HCT116 (cell line): ENCODE data around the gene COG5. TPM values are rescaled to one million over a fixed set of nuclear protein-coding genes. Genes with fewer than 3 reads are reported as not detected.

ENCODE experiments used
- ATAC-seq: fragments of 200-7000 bp; cut with Tn5 transposase; 2 replicates; pipeline ENCODE4 v1.9.1; 2020; ENCODE audit warnings: mild to moderate bottlenecking, moderate library complexity
- BruUV-seq: library from RNA; stranded (reverse); fragments of 400-500 nt; replicated peaks from 2 replicates; lab custom pipeline; 2021; lab: Mats Ljungman, UMichigan
- CTCF ChIA-PET: fragments of 300-600 bp; sonication (Branson Sonifier 250); formaldehyde crosslinking; loops from one replicate; lab custom pipeline; 2021; ENCODE audit warnings: antibody characterized with exemption; lab: Charles Lee
- POLR2A ChIA-PET: fragments of 300-600, 350-600 bp; sonication (Branson Sonifier 250); formaldehyde crosslinking; loops from one replicate; lab custom pipeline; 2021; ENCODE audit warnings: antibody characterized with exemption; lab: Charles Lee
- RAD21 ChIA-PET, 2 experiments: fragments of 300-600 bp; sonication (Branson Sonifier 250); formaldehyde crosslinking; loops; one replicate each; lab custom pipeline; 2023; ENCODE audit warnings: low total read pairs in 2 of 2; ENCODE audit not compliant: uncharacterized antibody in 2 of 2, unreplicated experiment in 2 of 2, low non-redundant PET in 1 of 2; lab: Charles Lee
- DNase-seq: peaks from one replicate; pipeline ENCODE4 v3.0.0-alpha.2; 2010; ENCODE audit warnings: low read depth, low spot score
- H2AFZ ChIP-seq: fragments of 200-600 bp; shearing (Covaris generic), sonication (generic); 2 replicates; pipeline ENCODE4 v1.6.1; 2017; ENCODE audit warnings: low read depth, mixed run types, mixed read lengths, antibody characterized with exemption, low read length; ENCODE audit not compliant: poor library complexity, severe bottlenecking
- H3K27ac ChIP-seq: 2 replicates; pipeline ENCODE4 v1.5.1; 2012; ENCODE audit warnings: low read depth, low read length
- H3K27me3 ChIP-seq: fragments of 200-600 bp; sonication (generic); 2 replicates; pipeline ENCODE4 v1.6.1; 2016; ENCODE audit warnings: mixed run types, low read length, mixed read lengths; ENCODE audit not compliant: insufficient read depth
- H3K36me3 ChIP-seq, 2 experiments: fragments of 200-500 bp in 1 of 2; fragments of 200-600 bp in 1 of 2; sonication (Bioruptor generic) in 1 of 2; sonication (generic) in 1 of 2; 2 replicates each; pipeline versions ENCODE4 v1.5.1 to v1.6.1; 2014 to 2016; ENCODE audit warnings: low read length in 2 of 2, inconsistent platforms in 1 of 2, mixed read lengths in 1 of 2, mixed run types in 1 of 2; ENCODE audit not compliant: insufficient read depth in 2 of 2, control insufficient read depth in 1 of 2
- H3K4me1 ChIP-seq, 2 experiments: fragments of 200-600 bp in 1 of 2; sonication (generic) in 1 of 2; 2 replicates each; pipeline versions ENCODE4 v1.5.1 to v1.6.1; 2012 to 2017; ENCODE audit warnings: low read length in 2 of 2, inconsistent platforms in 1 of 2, mild to moderate bottlenecking in 1 of 2, mixed read lengths in 1 of 2, mixed run types in 1 of 2, moderate library complexity in 1 of 2; ENCODE audit not compliant: insufficient read depth in 2 of 2, control insufficient read depth in 1 of 2
- H3K4me2 ChIP-seq: fragments of 200-600 bp; sonication (generic); 2 replicates; pipeline ENCODE4 v1.6.1; 2017; ENCODE audit warnings: mixed run types, low read length, mixed read lengths
- H3K4me3 ChIP-seq, 2 experiments: fragments of 200-600 bp in 1 of 2; sonication (generic) in 1 of 2; replicated peaks in 1 of 2; 2 replicates each; pipeline ENCODE4 v1.5.1; 2011 to 2016; ENCODE audit warnings: low read length in 2 of 2, control low read depth in 1 of 2, low read depth in 1 of 2, mild to moderate bottlenecking in 1 of 2, mixed read lengths in 1 of 2, mixed run types in 1 of 2
- H3K79me2 ChIP-seq: fragments of 200-600 bp; sonication (generic); 2 replicates; pipeline ENCODE4 v1.6.1; 2017; ENCODE audit warnings: mild to moderate bottlenecking, mixed run types, low read length, moderate library complexity, mixed read lengths; ENCODE audit not compliant: insufficient read depth
- H3K9ac ChIP-seq: fragments of 200-600 bp; sonication (generic); 2 replicates; pipeline ENCODE4 v1.6.1; 2016; ENCODE audit warnings: low read length, mixed read lengths
- H3K9me2 ChIP-seq: fragments of 200-600 bp; sonication (generic), shearing (Covaris generic); 2 replicates; pipeline ENCODE4 v1.6.1; 2017; ENCODE audit warnings: mixed run types, mild to moderate bottlenecking, moderate library complexity; ENCODE audit not compliant: insufficient read depth
- H3K9me3 ChIP-seq, 2 experiments: fragments of 200-500 bp in 1 of 2; fragments of 200-600 bp in 1 of 2; sonication (Bioruptor generic) in 1 of 2; sonication (generic) in 1 of 2; 2 replicates each; pipeline ENCODE4 v1.6.1; 2014 to 2017; ENCODE audit warnings: low read length in 2 of 2, mixed read lengths in 2 of 2, inconsistent platforms in 1 of 2, low read depth in 1 of 2, mild to moderate bottlenecking in 1 of 2, mixed run types in 1 of 2, moderate library complexity in 1 of 2; ENCODE audit not compliant: control insufficient read depth in 1 of 2, insufficient read depth in 1 of 2
- H4K20me1 ChIP-seq: fragments of 200-600 bp; sonication (generic), shearing (Covaris generic); 2 replicates; pipeline ENCODE4 v1.6.1; 2017; ENCODE audit warnings: mixed run types, mild to moderate bottlenecking, moderate library complexity; ENCODE audit not compliant: insufficient read depth
- CEBPB ChIP-seq: IDR thresholded peaks from 2 replicates; pipeline ENCODE4 v1.6.1; 2012; ENCODE audit warnings: low read depth
- EGR1 ChIP-seq: IDR thresholded peaks from 2 replicates; pipeline ENCODE4 v1.6.1; 2012; ENCODE audit warnings: low read depth
- ELF1 ChIP-seq: IDR thresholded peaks from 2 replicates; pipeline ENCODE4 v1.6.1; 2012; ENCODE audit warnings: low read depth, borderline replicate concordance
- EZH2 ChIP-seq: fragments of 200-600 bp; sonication (generic); IDR thresholded peaks from 2 replicates; pipeline ENCODE4 v1.6.1; 2017; ENCODE audit warnings: antibody characterized with exemption, mixed run types
- EZH2phosphoT487 ChIP-seq: fragments of 200-600 bp; IDR thresholded peaks from 2 replicates; pipeline ENCODE4 v1.6.1; 2018; ENCODE audit warnings: antibody characterized with exemption, borderline replicate concordance
- JUND ChIP-seq: IDR thresholded peaks from 2 replicates; pipeline ENCODE4 v1.6.1; 2012
- RAD21 ChIP-seq: IDR thresholded peaks from 2 replicates; pipeline ENCODE4 v1.6.1; 2012; ENCODE audit warnings: low read depth, mild to moderate bottlenecking
- REST ChIP-seq: IDR thresholded peaks from 2 replicates; pipeline ENCODE4 v1.6.1; 2012; ENCODE audit warnings: low read depth
- SRF ChIP-seq: IDR thresholded peaks from 2 replicates; pipeline ENCODE4 v1.6.1; 2012; ENCODE audit warnings: low read depth
- TCF7L2 ChIP-seq: IDR thresholded peaks from 2 replicates; pipeline ENCODE4 v1.7.0; 2011; ENCODE audit warnings: borderline replicate concordance, inconsistent platforms; ENCODE audit not compliant: insufficient read depth, insufficient read length; ENCODE audit errors: extremely low read depth
- YY1 ChIP-seq: IDR thresholded peaks from 2 replicates; pipeline ENCODE4 v1.6.1; 2011; ENCODE audit warnings: low read length, low read depth, moderate library complexity, mild to moderate bottlenecking; ENCODE audit not compliant: insufficient replicate concordance; ENCODE audit errors: extremely low read depth
- ZFX ChIP-seq: fragments of 450-650 bp; IDR thresholded peaks from 2 replicates; pipeline ENCODE4 v1.6.1; 2017
- ZNF274 ChIP-seq: fragments of 200-500 bp; sonication (Bioruptor generic); IDR thresholded peaks from 2 replicates; pipeline ENCODE4 v1.6.1; 2014; ENCODE audit warnings: mild to moderate bottlenecking, low read depth, low read length, inconsistent platforms
- intact Hi-C: fragments of 100-400 bp; cut with micrococcal nuclease; formaldehyde crosslinking; loops from 2 replicates; pipeline ENCODE4 v1.10.0; 2022
- total RNA-seq: library from RNA; stranded (reverse); gene quantifications from one replicate; pipeline ENCODE4 v1.2.1, GENCODE V29; 2021; ENCODE audit not compliant: unreplicated experiment

COG5 gene
- total RNA-seq, 1 experiment from 2014 or later = 30.7 TPM

GRCh38 chr7:107220356-107220755 is 343.4 kb downstream of the COG5 start:
- Histone ChIP-seq H3K4me2 (no peak overlapping the region), H3K79me2 (no peaks in the 10 kb centered on the region), H3K4me1 (no peaks in the 10 kb centered on the region), H3K36me3 (no peaks in the 10 kb centered on the region), H3K9ac (no peak overlapping the region), H3K27ac (no peak overlapping the region), H3K27me3 (no peaks in the 10 kb centered on the region), H3K9me3 (no peaks in the 10 kb centered on the region), H2AFZ (no peak overlapping the region), H3K4me3 (no peak overlapping the region), H4K20me1 (no peaks in the 10 kb centered on the region), H3K9me2 (no peaks in the 10 kb centered on the region)
- ChIA-PET CTCF (interaction anchor here (0.7 kb wide), 1 partner anchor 269 kb away, joined by 3 read pairs; no protein-coding TSS in a partner anchor), POLR2A (interaction anchor here (0.5 kb wide), 1 partner anchor 366 kb away, joined by 4 read pairs; no protein-coding TSS in a partner anchor), RAD21 (no interaction called here)
- intact Hi-C loops = no loop called here
- ATAC-seq (no peak), DNase-seq (no peak)
- TF ChIP-seq REST = no peak
- TF ChIP-seq CEBPB = no peak
- TF ChIP-seq EZH2 = no peak
- TF ChIP-seq YY1 = no peak
- no peak for TF ChIP-seq ZNF274
- TF ChIP-seq SRF = no peak
- no peak for TF ChIP-seq ZFX
- no peak for TF ChIP-seq EGR1
- TF ChIP-seq EZH2phosphoT487 = no peak
- no peak for TF ChIP-seq TCF7L2
- no peak for TF ChIP-seq ELF1
- no peak for TF ChIP-seq JUND
- TF ChIP-seq RAD21 = no peak
- no TSS peak for BruUV-seq
